H9 (cell line): ENCODE results near the gene ST3GAL5. TPM values are rescaled to one million over a fixed set of nuclear protein-coding genes. Genes with fewer than 3 reads are reported as not detected.

ENCODE experiments used
- DNase-seq: peaks from one replicate; pipeline ENCODE4 v3.0.0-alpha.2; 2017
- H2AFZ ChIP-seq: one replicate; pipeline ENCODE4 v1.6.1; 2013; ENCODE audit warnings: mild to moderate bottlenecking, low read length, control low read depth, moderate library complexity
- H2AK5ac ChIP-seq: 2 replicates; pipeline ENCODE4 v1.6.1; 2013; ENCODE audit warnings: low read length, control low read depth, mixed read lengths; ENCODE audit not compliant: insufficient read length
- H2BK120ac ChIP-seq: one replicate; pipeline ENCODE4 v1.6.1; 2013; ENCODE audit warnings: low read depth, mild to moderate bottlenecking, low read length, control low read depth, inconsistent platforms; ENCODE audit not compliant: poor library complexity, severe bottlenecking
- H2BK12ac ChIP-seq: 2 replicates; pipeline ENCODE4 v1.6.1; 2013; ENCODE audit warnings: low read length, control low read depth, mixed read lengths, low read depth; ENCODE audit not compliant: insufficient read length
- H2BK15ac ChIP-seq: 2 replicates; pipeline ENCODE4 v1.6.1; 2013; ENCODE audit warnings: low read depth, low read length, control low read depth
- H2BK20ac ChIP-seq: one replicate; pipeline ENCODE4 v1.6.1; 2013; ENCODE audit warnings: low read depth, mild to moderate bottlenecking, low read length, control low read depth, inconsistent platforms; ENCODE audit not compliant: poor library complexity, severe bottlenecking
- H2BK5ac ChIP-seq: 2 replicates; pipeline ENCODE4 v1.6.1; 2013; ENCODE audit warnings: low read length, control low read depth, mixed read lengths; ENCODE audit not compliant: insufficient read length
- H3K14ac ChIP-seq: 2 replicates; pipeline ENCODE4 v1.6.1; 2013; ENCODE audit warnings: low read length, control low read depth; ENCODE audit not compliant: insufficient read depth
- H3K18ac ChIP-seq: 2 replicates; pipeline ENCODE4 v1.6.1; 2013; ENCODE audit warnings: low read depth, mild to moderate bottlenecking, mixed read lengths, low read length, control low read depth; ENCODE audit not compliant: insufficient read length
- H3K23ac ChIP-seq: 2 replicates; pipeline ENCODE4 v1.6.1; 2013; ENCODE audit warnings: low read length, control low read depth, mixed read lengths, low read depth; ENCODE audit not compliant: insufficient read length
- H3K23me2 ChIP-seq: 2 replicates; pipeline ENCODE4 v1.6.1; 2013; ENCODE audit warnings: low read depth, mild to moderate bottlenecking, mixed read lengths, low read length, control low read depth; ENCODE audit not compliant: insufficient read length, poor library complexity, severe bottlenecking
- H3K27ac ChIP-seq: 2 replicates; pipeline ENCODE4 v1.5.1; 2013; ENCODE audit warnings: low read length, control low read depth, mixed read lengths, low read depth; ENCODE audit not compliant: insufficient read length
- H3K27me3 ChIP-seq: 2 replicates; pipeline ENCODE4 v1.6.1; 2013; ENCODE audit warnings: low read length, control low read depth, inconsistent platforms; ENCODE audit not compliant: insufficient read depth
- H3K4ac ChIP-seq: 2 replicates; pipeline ENCODE4 v1.6.1; 2013; ENCODE audit warnings: low read depth, mild to moderate bottlenecking, control low read depth, inconsistent platforms, low read length, moderate library complexity
- H3K4me1 ChIP-seq: 2 replicates; pipeline ENCODE4 v1.6.1; 2013; ENCODE audit warnings: low read length, control low read depth, inconsistent platforms; ENCODE audit not compliant: insufficient read depth
- H3K4me2 ChIP-seq: 2 replicates; pipeline ENCODE4 v1.6.1; 2013; ENCODE audit warnings: low read length, control low read depth, mixed read lengths; ENCODE audit not compliant: insufficient read length, insufficient read depth
- H3K56ac ChIP-seq: 2 replicates; pipeline ENCODE4 v1.6.1; 2013; ENCODE audit warnings: low read depth, mild to moderate bottlenecking, mixed read lengths, low read length, control low read depth; ENCODE audit not compliant: insufficient read length
- H3K79me1 ChIP-seq: 2 replicates; pipeline ENCODE4 v1.6.1; 2013; ENCODE audit warnings: low read depth, mild to moderate bottlenecking, moderate library complexity, low read length, control low read depth, inconsistent platforms; ENCODE audit not compliant: insufficient read depth, poor library complexity, severe bottlenecking
- H3K79me2 ChIP-seq: 2 replicates; pipeline ENCODE4 v1.6.1; 2013; ENCODE audit warnings: low read length, control low read depth, inconsistent platforms; ENCODE audit not compliant: insufficient read depth
- H3K9ac ChIP-seq: 2 replicates; pipeline ENCODE4 v1.6.1; 2013; ENCODE audit warnings: low read length, control low read depth, mixed read lengths; ENCODE audit not compliant: insufficient read length; ENCODE audit errors: extremely low read depth
- H3K9me3 ChIP-seq: one replicate; pipeline ENCODE4 v1.6.1; 2013; ENCODE audit warnings: low read depth, low read length, inconsistent platforms; ENCODE audit not compliant: control insufficient read depth
- H3T11ph ChIP-seq: one replicate; pipeline ENCODE4 v1.6.1; 2013; ENCODE audit warnings: mild to moderate bottlenecking, low read length, control low read depth, inconsistent platforms
- H4K20me1 ChIP-seq: one replicate; pipeline ENCODE4 v1.6.1; 2013; ENCODE audit not compliant: control insufficient read depth, insufficient read length, insufficient read depth
- H4K5ac ChIP-seq: 2 replicates; pipeline ENCODE4 v1.6.1; 2013; ENCODE audit warnings: low read depth, mild to moderate bottlenecking, mixed read lengths, low read length, control low read depth; ENCODE audit not compliant: insufficient read length
- H4K8ac ChIP-seq: replicated peaks from 2 replicates; pipeline ENCODE4 v1.6.1; 2013; ENCODE audit warnings: low read length, control low read depth, mixed read lengths, low read depth; ENCODE audit not compliant: insufficient read length
- H4K91ac ChIP-seq: 2 replicates; pipeline ENCODE4 v1.6.1; 2013; ENCODE audit warnings: low read depth, mild to moderate bottlenecking, moderate library complexity, mixed read lengths, low read length, control low read depth; ENCODE audit not compliant: insufficient read length
- H3K27ac Mint-ChIP-seq, 3 experiments: 2 replicates in 2 of 3; 3 replicates in 1 of 3; pipeline ENCODE4 v1.8.0; 2020 to 2021; ENCODE audit warnings: mixed read lengths in 3 of 3, mild to moderate bottlenecking in 1 of 3, moderate library complexity in 1 of 3
- H3K27me3 Mint-ChIP-seq: 2 replicates; pipeline ENCODE4 v1.8.0; 2021; ENCODE audit warnings: low read depth, mild to moderate bottlenecking, moderate library complexity, mixed read lengths
- H3K36me3 Mint-ChIP-seq, 3 experiments: 2 replicates in 2 of 3; 3 replicates in 1 of 3; pipeline ENCODE4 v1.8.0; 2020 to 2021; ENCODE audit warnings: low read depth in 3 of 3, mixed read lengths in 3 of 3; ENCODE audit not compliant: insufficient read depth in 1 of 3
- H3K4me1 Mint-ChIP-seq, 2 experiments: 2 replicates each; pipeline ENCODE4 v1.8.0; 2020; ENCODE audit warnings: mixed read lengths in 2 of 2
- H3K4me3 Mint-ChIP-seq, 2 experiments: 2 replicates in 1 of 2; 3 replicates in 1 of 2; pipeline ENCODE4 v1.8.0; 2020 to 2021; ENCODE audit warnings: mild to moderate bottlenecking in 2 of 2, mixed read lengths in 2 of 2, moderate library complexity in 1 of 2
- H3K9me3 Mint-ChIP-seq, 2 experiments: 2 replicates in 1 of 2; 3 replicates in 1 of 2; pipeline ENCODE4 v1.8.0; 2020; ENCODE audit warnings: mild to moderate bottlenecking in 2 of 2, mixed read lengths in 2 of 2, moderate library complexity in 1 of 2
- CTCF ChIP-seq: fragments of 200-600 bp; sonication (generic); conservative IDR thresholded peaks from 3 replicates; pipeline ENCODE4 v1.8.0; 2021; ENCODE audit warnings: antibody characterized with exemption, mild to moderate bottlenecking
- WGBS: extraction: QIAGEN DNeasy Blood & Tissue Kit; methylation state at CpG from one replicate; pipeline ENCODE4 v1.1.7; 2013; ENCODE audit warnings: missing lambda C conversion rate, low lambda C conversion rate, mixed read lengths; ENCODE audit not compliant: insufficient read length; ENCODE audit errors: extremely low coverage; 5-methylcytosine and 5-hydroxymethylcytosine counted together
- total RNA-seq: library from RNA; stranded (reverse); gene quantifications from 2 replicates; pipeline ENCODE4 v1.2.1, GENCODE V29; 2021

ST3GAL5 gene
- total RNA-seq, 1 experiment from 2014 or later: 3.3 TPM

DNA sequence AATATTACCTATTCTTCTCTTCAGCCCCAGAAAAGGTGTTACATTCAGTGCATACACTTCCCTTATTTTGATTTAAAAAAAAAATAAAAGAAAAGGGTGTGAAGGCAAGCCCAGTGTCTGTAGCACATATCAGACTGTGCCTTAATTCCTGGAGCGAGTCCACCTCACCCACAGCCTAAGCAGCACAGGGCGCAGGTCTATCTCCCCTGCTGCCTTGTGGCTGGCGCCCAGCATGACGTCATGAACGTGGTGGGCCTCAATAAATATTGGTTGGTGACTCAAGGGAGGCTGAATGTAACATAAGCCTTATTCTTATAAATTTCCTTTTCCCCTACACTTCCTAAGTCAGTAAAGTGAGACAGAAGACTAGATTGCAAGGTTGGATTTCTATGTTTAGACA, 26.4 kb downstream of the ST3GAL5 start:
- H3K9me3 Mint-ChIP-seq: no peaks in the 10 kb centered on the region
- no peak overlapping the region for H3K14ac ChIP-seq
- H3K4me3 Mint-ChIP-seq: no peak overlapping the region
- H3K79me1 ChIP-seq: no peaks in the 10 kb centered on the region
- no peaks in the 10 kb centered on the region for H3K9me3 ChIP-seq
- H3K4me1 Mint-ChIP-seq: peaks cover 3 to 4% of the 10 kb centered on the region in 2 experiments
- H3K27me3 ChIP-seq: no peaks in the 10 kb centered on the region
- H4K5ac ChIP-seq: no peak overlapping the region
- H3K4ac ChIP-seq: no peak overlapping the region
- no peak overlapping the region for H2BK20ac ChIP-seq
- H3K4me2 ChIP-seq: no peak overlapping the region
- H2BK12ac ChIP-seq: no peak overlapping the region
- no peak overlapping the region for H3T11ph ChIP-seq
- H4K8ac ChIP-seq: no peak overlapping the region
- no peak overlapping the region for H3K18ac ChIP-seq
- H2BK5ac ChIP-seq: no peak overlapping the region
- H3K23ac ChIP-seq: no peak overlapping the region
- no peak for DNase-seq
- H3K27ac Mint-ChIP-seq: no peak overlapping the region
- no peak overlapping the region for H3K9ac ChIP-seq
- no peak overlapping the region for H4K91ac ChIP-seq
- no peaks in the 10 kb centered on the region for H3K79me2 ChIP-seq
- no peaks in the 10 kb centered on the region for H3K23me2 ChIP-seq
- H3K56ac ChIP-seq: no peak overlapping the region
- no peak overlapping the region for H2BK120ac ChIP-seq
- H2AK5ac ChIP-seq: no peak overlapping the region
- H2AFZ ChIP-seq: no peak overlapping the region
- no peak for TF ChIP-seq CTCF
- no peaks in the 10 kb centered on the region; the same call in 1 of the 2 replicates for H3K27me3 Mint-ChIP-seq
- H2BK15ac ChIP-seq: no peak overlapping the region
- no peaks in the 10 kb centered on the region for H4K20me1 ChIP-seq
- no peak overlapping the region for H3K27ac ChIP-seq
- no peaks in the 10 kb centered on the region for H3K4me1 ChIP-seq
- WGBS: no CpG with 5 or more reads among the region's 5 CpGs
- H3K36me3 Mint-ChIP-seq: no peaks in the 10 kb centered on the region
